Measurements from ENCODE around the gene MPZ. TPM values are rescaled to one million over a fixed set of nuclear protein-coding genes. Genes with fewer than 3 reads are reported as not detected.

The MPZ gene
- total RNA-seq, 2 donors from 2014 or later, result 4.9 to 12.1 TPM

DNA sequence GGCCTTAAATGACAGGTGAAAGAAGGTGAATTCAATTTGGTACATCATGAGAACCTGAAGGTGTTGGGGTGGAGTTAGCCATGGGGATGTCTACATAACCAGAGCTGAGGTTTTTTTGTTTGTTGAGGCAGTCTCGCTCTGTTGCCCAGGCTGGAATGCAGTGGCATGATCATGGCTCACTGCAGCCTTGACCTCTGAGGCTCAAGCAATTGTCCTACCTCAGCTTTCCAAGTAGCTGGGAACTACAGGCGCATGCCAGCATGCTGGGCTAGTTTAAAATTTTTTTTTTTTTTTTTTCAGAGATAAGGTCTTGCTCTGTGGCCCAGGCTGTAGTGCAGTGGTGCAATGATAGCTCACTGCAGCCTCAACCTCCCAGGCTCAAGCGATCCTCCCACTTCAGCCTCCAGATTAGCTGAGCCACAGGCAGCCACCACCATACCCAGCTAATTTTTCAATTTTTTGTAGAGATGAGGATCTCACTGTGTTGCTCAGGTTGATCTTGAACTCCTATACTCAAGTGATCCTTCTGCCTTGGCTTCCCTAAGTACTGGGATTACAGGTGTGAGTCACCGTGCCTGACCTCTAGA is 1.9 kb upstream of the MPZ start:
- Mint-ChIP-seq H3K4me1 (peaks cover 9% of the 10 kb centered on the region), H3K9me3 (no peaks in the 10 kb centered on the region), H3K36me3 (ENCODE audit: low read depth) (no peaks in the 10 kb centered on the region), H3K27me3 (no peaks in the 10 kb centered on the region), H3K4me3 (no peak overlapping the region), H3K27ac (no peak overlapping the region)
- ATAC-seq (replicated peaks), result no peak

GRCh38 chr1:161307892-161308638 is 1.7 kb downstream of the MPZ start:
- Mint-ChIP-seq H3K36me3 (ENCODE audit: low read depth) (peaks cover 14% of the 10 kb centered on the region), H3K27ac (peak overlapping the region; percentile 14), H3K4me3 (peak overlapping the region; percentile 96), H3K4me1 (peaks cover 8% of the 10 kb centered on the region), H3K27me3 (no peaks in the 10 kb centered on the region), H3K9me3 (no peaks in the 10 kb centered on the region)
- no peak for ATAC-seq (replicated peaks)

GRCh38 chr1:161307230-161307768 is 2.5 kb downstream of the MPZ start:
- Mint-ChIP-seq H3K27ac (peak overlapping the region; percentile 14), H3K36me3 (ENCODE audit: low read depth) (peaks cover 19% of the 10 kb centered on the region), H3K9me3 (no peaks in the 10 kb centered on the region), H3K27me3 (no peaks in the 10 kb centered on the region), H3K4me1 (peaks cover 8% of the 10 kb centered on the region), H3K4me3 (peak overlapping the region; percentile 96)
- no peak for ATAC-seq (replicated peaks)

- Mint-ChIP-seq H3K27ac (peak overlapping the region; percentile 96), H3K9me3 (no peaks in the 10 kb centered on the region), H3K4me3 (peak overlapping the region; percentile 96), H3K4me1 (peaks cover 8% of the 10 kb centered on the region), H3K36me3 (ENCODE audit: low read depth) (peaks cover 19% of the 10 kb centered on the region), H3K27me3 (no peaks in the 10 kb centered on the region)
- ATAC-seq (replicated peaks), result peak; percentile 98
Measured at GRCh38 chr1:161305867-161306519, 3.8 kb downstream of the MPZ start.

- Mint-ChIP-seq H3K9me3 (no peaks in the 10 kb centered on the region), H3K4me3 (peak overlapping the region; percentile 96)
- ATAC-seq (replicated peaks), result peak; percentile 13
Measured at GRCh38 chr1:161304927-161305866, 4.6 kb downstream of the MPZ start.

GRCh38 chr1:161300478-161300877 is 9.3 kb downstream of the MPZ start:
- no peak overlapping the region for H3K27ac Mint-ChIP-seq
- peaks cover 17% of the 10 kb centered on the region for H3K36me3 Mint-ChIP-seq (ENCODE audit: low read depth)
- H3K4me3 Mint-ChIP-seq, result no peak overlapping the region
- no peak for ATAC-seq (replicated peaks)
- H3K4me1 Mint-ChIP-seq, result peaks cover 14% of the 10 kb centered on the region
- no peaks in the 10 kb centered on the region for H3K9me3 Mint-ChIP-seq
- no peaks in the 10 kb centered on the region for H3K27me3 Mint-ChIP-seq

More at GRCh38 chr1:161304927-161305866, 4.6 kb downstream of the MPZ start:
- H3K36me3 Mint-ChIP-seq (ENCODE audit: low read depth), result peaks cover 23% of the 10 kb centered on the region
- peaks cover 8% of the 10 kb centered on the region for H3K4me1 Mint-ChIP-seq
- peak overlapping the region; percentile 96 for H3K27ac Mint-ChIP-seq
- no peaks in the 10 kb centered on the region for H3K27me3 Mint-ChIP-seq

DNA sequence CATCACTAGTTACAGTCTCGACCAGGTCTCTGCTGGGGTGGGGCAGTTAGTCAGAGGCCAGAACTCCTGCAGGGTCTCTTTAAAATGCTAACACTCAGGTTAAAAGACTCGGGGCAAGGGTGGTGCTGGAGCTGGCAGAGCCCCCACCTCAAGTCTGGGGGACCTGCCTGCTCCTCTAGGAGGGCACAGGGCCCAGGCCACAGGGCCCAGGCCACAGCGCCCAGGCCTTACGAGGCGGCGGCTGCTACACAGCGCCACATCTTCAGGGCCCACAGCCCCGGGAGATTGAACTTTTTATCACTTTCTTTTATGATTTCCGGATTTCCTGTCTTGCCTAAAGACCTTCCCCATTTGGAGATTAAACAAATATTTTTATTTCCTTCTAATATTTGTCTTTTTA is 10.4 kb downstream of the MPZ start:
- Mint-ChIP-seq H3K4me3 (no peak overlapping the region), H3K36me3 (ENCODE audit: low read depth) (peaks cover 17% of the 10 kb centered on the region), H3K9me3 (no peaks in the 10 kb centered on the region), H3K27me3 (no peaks in the 10 kb centered on the region), H3K27ac (no peak overlapping the region), H3K4me1 (peaks cover 6% of the 10 kb centered on the region)
- ATAC-seq (replicated peaks), result no peak

- Mint-ChIP-seq H3K4me3 (no peak overlapping the region), H3K9me3 (no peaks in the 10 kb centered on the region), H3K4me1 (peaks cover 5% of the 10 kb centered on the region), H3K27ac (peak overlapping the region; percentile 47), H3K36me3 (ENCODE audit: low read depth) (peaks cover 10% of the 10 kb centered on the region), H3K27me3 (no peaks in the 10 kb centered on the region)
- ATAC-seq (replicated peaks), result no peak
Measured at GRCh38 chr1:161298116-161298515, 11.7 kb downstream of the MPZ start.

GRCh38 chr1:161297415-161297814 is 12.4 kb downstream of the MPZ start:
- peak overlapping the region; percentile 47 for H3K27ac Mint-ChIP-seq
- no peak for ATAC-seq (replicated peaks)
- H3K4me3 Mint-ChIP-seq, result no peak overlapping the region
- no peaks in the 10 kb centered on the region for H3K27me3 Mint-ChIP-seq
- H3K4me1 Mint-ChIP-seq, result peaks cover 5% of the 10 kb centered on the region
- peaks cover 4% of the 10 kb centered on the region for H3K36me3 Mint-ChIP-seq (ENCODE audit: low read depth)
- no peaks in the 10 kb centered on the region for H3K9me3 Mint-ChIP-seq

- no peak overlapping the region for H3K27ac Mint-ChIP-seq
- no peaks in the 10 kb centered on the region for H3K4me1 Mint-ChIP-seq
- peaks cover 4% of the 10 kb centered on the region for H3K27me3 Mint-ChIP-seq
- H3K36me3 Mint-ChIP-seq (ENCODE audit: low read depth), result no peaks in the 10 kb centered on the region
- no peak for ATAC-seq (replicated peaks)
- H3K9me3 Mint-ChIP-seq, result no peaks in the 10 kb centered on the region
- no peak overlapping the region for H3K4me3 Mint-ChIP-seq
Measured at GRCh38 chr1:161290779-161291178, 19.0 kb downstream of the MPZ start.

- Mint-ChIP-seq H3K4me1 (no peaks in the 10 kb centered on the region), H3K27ac (no peak overlapping the region)
- no peak for ATAC-seq (replicated peaks)
Measured at GRCh38 chr1:161287482-161288054, 22.2 kb downstream of the MPZ start.

GRCh38 chr1:161285521-161285920 is 24.2 kb downstream of the MPZ start:
- Mint-ChIP-seq H3K36me3 (ENCODE audit: low read depth) (no peaks in the 10 kb centered on the region), H3K27ac (no peak overlapping the region), H3K4me1 (no peaks in the 10 kb centered on the region), H3K27me3 (peaks cover 4% of the 10 kb centered on the region), H3K9me3 (no peaks in the 10 kb centered on the region), H3K4me3 (no peak overlapping the region)
- no peak for ATAC-seq (replicated peaks)

More at GRCh38 chr1:161287482-161288054, 22.2 kb downstream of the MPZ start:
- no peaks in the 10 kb centered on the region for H3K36me3 Mint-ChIP-seq (ENCODE audit: low read depth)
- peaks cover 4% of the 10 kb centered on the region for H3K27me3 Mint-ChIP-seq
- H3K9me3 Mint-ChIP-seq, result no peaks in the 10 kb centered on the region
- H3K4me3 Mint-ChIP-seq, result no peak overlapping the region

DNA sequence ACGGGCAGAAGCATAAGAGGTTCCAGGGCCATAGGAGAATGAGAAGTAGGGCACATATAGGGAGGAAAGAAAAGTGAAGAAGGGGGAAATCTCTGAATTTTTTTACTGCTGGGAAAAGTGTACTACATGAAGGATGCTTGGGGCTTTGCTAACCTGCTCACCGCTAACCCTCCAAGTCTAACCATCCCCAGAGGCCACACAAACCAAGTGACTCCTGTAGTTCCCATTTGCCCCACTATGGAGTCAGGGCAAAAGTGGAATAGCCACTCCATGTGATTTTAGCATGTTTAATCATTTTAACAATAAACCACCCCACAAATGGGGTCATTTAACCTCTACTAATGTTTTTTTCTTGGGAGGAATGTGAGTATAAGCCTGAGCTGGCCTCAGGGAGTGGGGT is 24.7 kb downstream of the MPZ start:
- H3K4me1 Mint-ChIP-seq, result no peaks in the 10 kb centered on the region
- H3K4me3 Mint-ChIP-seq, result no peak overlapping the region
- ATAC-seq (replicated peaks), result no peak
- H3K27ac Mint-ChIP-seq, result no peak overlapping the region
- no peaks in the 10 kb centered on the region for H3K36me3 Mint-ChIP-seq (ENCODE audit: low read depth)
- H3K9me3 Mint-ChIP-seq, result no peaks in the 10 kb centered on the region
- H3K27me3 Mint-ChIP-seq, result peaks cover 4% of the 10 kb centered on the region

GRCh38 chr1:161282991-161283390 is 26.8 kb downstream of the MPZ start:
- ATAC-seq (replicated peaks), result no peak
- Mint-ChIP-seq H3K27me3 (peaks cover 4% of the 10 kb centered on the region), H3K36me3 (ENCODE audit: low read depth) (no peaks in the 10 kb centered on the region), H3K9me3 (no peaks in the 10 kb centered on the region), H3K27ac (no peak overlapping the region), H3K4me1 (no peaks in the 10 kb centered on the region), H3K4me3 (no peak overlapping the region)

Data from activated T-helper 17 cell treated with anti-CD3 and anti-CD28 coated beads, Interleukin-2, amount 50 U/mL, for 72 hours (primary cell).